CD4-positive, alpha-beta T cell treated with Interleukin-21 for 1 hour (primary cell): Measurements from ENCODE around the gene CRTC1.
"Not testable (repeated sequence)": the region's sequence is repeated elsewhere in the genome, so short reads cannot be mapped to it uniquely, and the experiment has no call there.

Source experiments
- DNase-seq: peaks from one replicate; pipeline ENCODE4 v3.0.0-alpha.2; 2020

The CRTC1 gene

DNA sequence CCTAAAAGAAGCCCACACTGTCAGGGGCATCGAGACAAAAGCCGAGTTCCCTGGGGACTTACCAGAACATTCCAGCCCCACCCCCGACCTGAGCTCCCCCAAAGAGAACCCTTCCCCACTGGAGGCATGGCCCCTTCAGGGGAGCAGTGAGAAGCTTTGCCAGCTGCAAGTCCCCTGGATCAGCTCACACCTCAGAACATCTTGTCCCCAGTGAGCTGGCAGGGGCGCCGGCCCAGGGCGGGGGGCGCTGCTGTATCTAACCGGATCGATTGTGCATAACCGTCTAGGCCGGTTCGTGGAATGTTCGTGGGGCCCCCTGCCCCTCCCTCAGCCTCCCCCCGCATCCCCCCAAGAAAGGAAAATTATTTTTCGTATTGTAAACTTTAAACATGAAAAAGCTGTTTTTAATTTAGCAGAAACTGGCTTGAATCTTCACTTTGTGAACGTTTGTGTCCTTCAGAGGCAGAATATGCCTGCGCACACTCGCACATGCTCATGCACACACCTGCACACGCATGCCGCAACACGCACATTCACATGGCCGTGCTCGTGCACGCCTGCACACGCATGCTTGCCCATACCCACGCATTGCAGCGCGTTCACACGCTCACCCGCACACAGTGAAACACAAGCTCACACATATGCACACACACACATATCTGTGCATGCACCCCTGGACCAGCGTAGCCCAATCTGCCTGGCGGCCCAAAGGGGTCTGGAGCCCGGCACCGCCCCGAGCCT lies 12.0 kb upstream of the CRTC1 start:
- no peak for DNase-seq

DNA sequence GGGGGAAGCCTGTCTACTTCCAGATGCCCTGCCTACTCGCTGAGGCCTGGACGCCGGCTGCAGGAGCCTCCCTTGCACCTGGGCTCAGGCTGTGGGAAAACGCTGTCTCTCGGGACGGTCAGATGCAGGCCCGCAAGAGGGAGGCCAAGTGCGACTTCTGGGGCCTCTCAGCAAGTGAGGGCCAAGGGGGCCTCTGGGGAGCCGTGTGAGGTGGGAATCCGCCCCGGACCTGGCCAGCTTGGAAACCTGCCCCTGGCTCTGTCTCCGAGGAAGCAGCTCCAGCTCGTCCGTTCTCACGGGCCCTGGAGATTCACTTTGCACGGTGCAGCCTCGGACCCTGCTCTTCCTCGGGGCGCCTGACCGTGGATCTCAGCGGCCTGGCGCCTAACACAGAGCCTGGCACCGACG lies 11.4 kb upstream of the CRTC1 start:
- DNase-seq, result no peak

DNA sequence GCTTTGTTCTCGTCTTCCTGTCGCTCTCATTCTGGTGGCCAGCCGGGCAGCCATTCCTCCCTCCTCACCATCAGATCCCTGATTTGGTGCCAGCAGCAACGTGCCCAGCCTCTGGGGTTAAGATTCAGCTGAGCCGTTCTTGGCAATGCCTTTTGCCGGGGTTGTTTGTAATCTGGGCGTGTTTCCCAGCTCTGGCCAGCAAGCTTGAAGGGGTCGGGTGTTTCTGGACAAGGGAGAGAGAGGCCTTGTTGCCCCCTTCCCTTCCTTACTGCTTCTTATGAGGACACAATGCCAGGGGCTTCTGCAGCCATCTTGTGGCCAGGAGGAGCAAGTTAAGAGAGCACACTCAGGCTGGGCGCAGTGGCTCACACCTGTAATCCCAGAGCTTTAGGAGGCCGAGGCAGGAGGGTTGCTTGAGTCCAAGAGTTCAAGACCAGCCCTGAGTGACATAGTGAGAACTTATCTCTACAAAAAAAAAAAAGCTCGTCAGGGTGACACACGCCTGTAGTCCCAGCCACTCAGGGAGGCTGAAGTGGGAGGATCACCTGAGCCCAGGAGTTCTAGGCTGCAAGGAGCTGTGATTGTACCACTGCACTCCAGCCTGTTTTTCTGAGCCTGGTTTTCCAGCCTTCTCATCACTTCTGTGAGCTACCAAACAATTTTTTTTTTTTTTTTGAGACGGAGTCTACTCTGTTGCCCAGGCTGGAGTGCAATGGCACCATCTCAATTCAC lies 10.7 kb upstream of the CRTC1 start:
- no peak for DNase-seq

DNA sequence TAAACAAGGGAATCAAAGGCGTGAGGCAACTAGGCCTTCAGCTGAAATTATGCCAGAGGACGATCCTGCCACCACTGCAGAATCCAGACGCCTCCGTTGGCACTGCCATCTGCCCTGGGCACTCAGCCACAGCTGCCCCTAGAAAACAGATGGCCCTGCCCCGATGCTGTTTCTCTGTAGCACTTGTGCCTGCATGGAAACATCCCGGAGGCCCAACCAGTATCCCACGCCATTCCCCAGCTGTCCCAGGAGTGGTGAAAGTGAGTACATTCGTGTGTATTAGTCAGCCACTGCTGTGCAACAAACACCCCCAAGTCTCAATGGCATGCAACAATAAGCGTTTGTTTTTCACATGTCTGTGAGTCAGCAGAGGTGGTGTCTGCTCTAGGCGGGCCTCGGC lies 8.9 kb upstream of the CRTC1 start:
- DNase-seq, result no peak

DNA sequence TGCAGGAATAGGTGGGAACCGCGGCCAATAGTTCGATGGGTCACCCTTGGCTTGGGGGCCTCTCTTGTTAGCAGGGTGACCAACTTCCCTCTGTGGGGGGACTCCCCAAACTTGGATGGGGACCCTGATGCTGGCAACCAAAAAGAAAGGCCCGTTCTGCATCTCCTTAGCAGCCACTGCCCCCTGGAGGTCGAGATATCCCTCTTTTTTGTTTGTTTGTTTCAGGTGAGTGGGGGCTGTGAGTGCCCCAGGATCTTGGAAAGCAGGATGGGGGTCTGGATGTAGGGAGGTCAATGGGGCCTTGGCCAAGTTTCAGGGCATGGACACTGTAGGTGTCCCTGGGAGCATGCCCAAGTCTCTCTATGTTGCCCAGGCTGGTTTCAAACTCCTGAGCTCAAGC lies 7.7 kb upstream of the CRTC1 start:
- DNase-seq, result peak; percentile 10

DNA sequence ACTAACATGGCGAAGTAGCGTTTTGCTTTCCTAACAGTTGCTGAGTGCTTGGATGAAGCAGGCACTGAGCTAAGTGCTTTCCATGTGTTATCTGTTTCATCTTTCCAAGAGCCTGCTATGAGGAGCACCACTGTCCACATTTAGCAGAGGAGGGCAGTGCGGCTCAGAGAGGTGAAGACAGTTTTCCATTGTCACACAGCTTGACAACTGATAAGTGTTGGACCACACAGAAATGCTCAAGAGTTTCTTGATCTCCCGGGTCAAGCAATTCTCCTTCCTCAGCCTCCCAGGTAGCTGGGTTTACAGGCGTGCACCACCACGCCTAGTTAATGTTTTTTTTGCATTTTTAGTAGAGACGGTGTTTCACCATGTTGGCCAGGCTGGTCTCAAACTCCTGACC lies 6.8 kb upstream of the CRTC1 start:
- DNase-seq, result no peak

DNA sequence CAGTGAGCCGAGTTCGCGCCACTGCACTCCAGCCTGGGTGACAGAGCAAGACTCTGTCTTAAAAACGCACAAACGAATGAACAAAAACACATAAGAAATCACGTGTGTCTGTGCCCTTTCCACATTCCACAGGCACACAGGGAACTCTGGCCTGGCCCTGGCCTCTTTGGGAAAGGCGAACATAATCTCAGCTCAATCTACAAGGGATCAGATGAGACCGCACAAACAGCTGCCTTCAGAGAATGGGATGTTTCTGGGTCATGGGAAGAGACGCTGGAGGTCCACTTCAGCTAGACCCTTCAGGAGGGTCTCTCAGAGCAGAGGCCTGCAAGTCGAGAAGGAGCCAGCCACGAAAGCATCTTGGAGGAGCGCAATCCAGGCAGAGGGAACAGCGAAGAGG lies 6.3 kb upstream of the CRTC1 start:
- DNase-seq, result no peak

DNA sequence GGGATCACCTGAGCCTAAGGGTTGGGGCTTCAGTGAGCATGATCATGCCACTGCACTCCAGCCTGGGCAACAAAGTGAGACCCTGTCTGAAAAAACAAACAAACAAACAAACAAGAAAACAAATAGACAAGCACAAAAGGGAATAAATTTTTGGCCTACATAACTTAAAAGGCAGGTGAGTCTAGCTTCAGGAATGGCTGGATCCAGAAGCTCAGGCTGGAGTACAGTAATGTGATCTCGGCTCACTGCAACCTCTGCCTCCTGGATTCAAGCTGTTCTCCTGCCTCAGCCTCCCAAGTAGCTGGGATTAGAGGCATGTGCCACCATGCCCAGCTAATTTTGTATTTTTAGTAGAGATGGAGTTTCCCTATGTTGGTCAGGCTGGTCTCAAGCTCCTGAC lies 3.3 kb upstream of the CRTC1 start:
- not testable (repeated sequence) for DNase-seq

DNA sequence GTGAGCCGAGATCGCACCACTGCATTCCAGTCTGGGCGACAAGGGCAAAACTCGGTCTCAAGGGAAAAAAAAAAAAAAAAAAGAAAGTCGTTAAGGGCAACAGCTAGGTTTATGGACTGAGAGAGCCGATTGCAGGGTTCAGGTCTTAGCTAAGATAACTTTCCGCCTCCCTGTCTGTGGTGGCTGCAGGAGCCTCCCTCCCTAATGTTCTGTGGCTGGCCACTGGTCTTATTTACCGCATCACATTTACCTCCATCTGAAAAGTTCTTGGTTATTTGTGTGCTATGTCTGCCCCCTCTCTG lies 722 bp upstream of the CRTC1 start:
- no peak for DNase-seq

DNA sequence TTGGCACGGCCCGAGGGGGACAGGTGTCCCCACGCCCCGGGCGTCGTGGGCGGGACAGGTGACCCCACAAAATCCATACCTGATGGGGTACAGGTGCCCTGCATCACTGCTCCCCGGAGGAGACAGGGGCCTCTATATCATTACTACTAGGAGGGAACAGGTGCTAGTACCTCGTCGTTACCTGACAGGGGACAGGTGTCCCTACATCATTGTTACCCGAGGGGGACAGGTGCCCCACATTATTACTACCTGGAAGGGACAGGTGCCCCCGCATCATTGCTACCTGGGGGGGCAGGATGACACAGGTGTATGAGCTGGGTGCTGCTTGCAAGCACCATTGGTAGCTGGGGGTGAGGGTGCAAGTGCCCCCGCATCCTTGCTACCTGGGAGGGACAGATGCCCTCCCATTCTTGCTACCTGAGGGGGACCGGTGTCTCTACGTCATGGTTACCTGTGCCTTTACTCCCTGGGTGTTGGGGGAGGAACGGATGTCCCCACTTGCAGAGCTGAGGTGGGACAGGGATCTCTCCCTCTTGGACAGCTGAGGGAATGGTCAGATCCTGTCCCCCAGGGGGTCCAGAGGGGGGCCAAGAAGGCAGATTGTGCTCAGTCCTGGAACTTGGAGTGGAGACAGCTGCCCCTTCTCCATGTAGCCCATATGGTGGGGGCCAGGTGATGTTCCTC lies 620 bp downstream of the CRTC1 start:
- no peak for DNase-seq

DNA sequence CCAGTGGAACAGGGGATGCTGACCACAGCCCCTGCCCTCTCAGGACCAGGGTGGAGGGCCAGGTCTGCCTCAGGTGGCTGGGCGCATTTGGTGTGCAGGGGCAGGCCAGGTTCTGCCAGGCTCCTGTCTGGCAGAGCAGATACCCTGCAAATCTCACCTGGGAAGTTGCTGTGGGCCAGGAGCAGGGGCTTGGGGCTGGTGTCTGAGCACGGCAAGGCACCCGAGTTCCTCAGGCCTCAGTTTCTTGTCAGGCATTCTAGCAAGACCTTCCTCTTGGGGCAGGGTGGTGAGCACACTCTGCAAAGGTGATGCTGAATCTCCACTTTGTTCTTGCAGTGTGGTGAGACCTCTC lies 1.1 kb downstream of the CRTC1 start:
- DNase-seq, result no peak

DNA sequence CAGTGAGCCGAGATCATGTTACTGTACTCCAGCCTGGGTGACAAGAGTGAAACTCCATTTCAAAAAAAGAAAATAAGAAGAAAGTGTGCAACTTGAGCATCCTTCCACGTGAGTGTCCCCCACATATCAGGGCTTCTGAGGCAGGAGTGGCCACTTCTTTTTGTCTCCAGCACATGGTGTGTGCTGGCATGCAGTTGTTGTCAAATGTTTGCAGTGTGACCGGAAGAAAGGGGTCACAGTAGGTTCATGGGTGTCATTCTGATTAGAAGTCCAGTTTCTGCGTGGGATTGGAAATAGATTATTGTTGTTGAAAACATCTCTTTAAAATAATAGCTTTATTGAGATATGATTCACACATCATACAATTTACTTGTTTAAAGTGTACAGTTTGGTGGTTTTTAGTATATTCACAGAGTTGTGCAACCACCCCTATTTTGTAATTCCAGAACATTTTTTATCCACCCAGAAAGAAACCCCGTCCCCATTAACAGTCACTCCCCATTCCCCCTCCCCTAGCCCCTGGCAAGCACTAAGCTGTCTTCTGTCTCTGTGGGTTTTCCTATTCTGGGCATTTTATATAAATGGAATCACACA lies 2.2 kb downstream of the CRTC1 start:
- DNase-seq, result no peak

DNA sequence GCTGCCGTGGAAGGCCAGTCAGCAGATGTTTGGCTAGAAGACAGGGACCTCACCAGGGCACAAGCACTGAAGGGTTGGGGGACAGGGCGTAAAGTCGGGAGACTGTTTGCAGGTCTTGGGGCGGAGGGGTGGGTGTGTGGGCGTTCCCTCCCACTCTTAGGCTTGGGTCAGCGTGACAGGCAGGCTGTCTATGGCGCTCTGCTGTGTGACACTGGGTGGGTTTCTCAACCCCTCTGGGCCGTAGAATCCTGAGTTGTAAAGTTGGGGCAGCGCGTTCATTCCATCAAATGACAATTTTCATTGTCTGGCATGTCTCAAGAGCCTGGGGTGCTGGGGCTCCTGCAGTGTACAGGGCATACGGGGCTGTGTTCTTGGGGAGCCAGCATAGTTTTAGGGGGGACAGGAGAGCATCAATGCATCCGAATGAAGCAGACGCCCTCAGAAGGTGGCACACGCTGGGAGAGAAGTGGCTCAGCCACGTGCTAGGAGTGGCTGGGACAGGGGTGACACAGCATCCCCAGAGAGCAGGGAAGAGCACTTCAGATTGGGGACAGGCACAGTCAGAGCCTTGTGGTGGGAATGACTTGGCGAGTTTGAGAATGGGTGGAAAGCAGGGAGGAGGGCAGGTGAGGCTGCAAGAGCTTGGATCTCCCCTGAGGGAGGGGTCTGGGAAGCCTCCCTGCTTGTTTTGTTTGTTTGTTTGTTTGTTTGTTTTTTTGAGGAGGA lies 4.4 kb downstream of the CRTC1 start:
- DNase-seq, result no peak

DNA sequence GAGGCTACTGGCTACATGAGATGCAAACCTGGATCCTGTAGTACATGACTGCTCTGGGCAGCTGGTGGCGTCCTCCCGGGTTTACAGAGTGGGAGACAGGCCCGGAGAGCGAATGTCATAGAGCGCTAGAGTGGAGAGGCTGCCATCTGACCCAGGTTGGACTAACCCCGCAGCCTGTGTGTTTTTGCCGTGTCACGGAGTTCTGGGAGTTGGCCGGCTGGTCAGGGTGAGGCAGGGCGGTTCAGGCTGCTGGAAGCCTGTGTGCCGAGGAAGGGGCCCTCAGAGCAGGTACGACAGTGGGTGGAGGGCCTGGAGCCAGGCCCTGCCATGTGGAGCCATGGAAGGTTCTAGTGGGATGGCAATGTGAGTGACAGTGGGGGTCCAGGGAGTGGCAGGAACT lies 12.5 kb downstream of the CRTC1 start:
- no peak for DNase-seq

DNA sequence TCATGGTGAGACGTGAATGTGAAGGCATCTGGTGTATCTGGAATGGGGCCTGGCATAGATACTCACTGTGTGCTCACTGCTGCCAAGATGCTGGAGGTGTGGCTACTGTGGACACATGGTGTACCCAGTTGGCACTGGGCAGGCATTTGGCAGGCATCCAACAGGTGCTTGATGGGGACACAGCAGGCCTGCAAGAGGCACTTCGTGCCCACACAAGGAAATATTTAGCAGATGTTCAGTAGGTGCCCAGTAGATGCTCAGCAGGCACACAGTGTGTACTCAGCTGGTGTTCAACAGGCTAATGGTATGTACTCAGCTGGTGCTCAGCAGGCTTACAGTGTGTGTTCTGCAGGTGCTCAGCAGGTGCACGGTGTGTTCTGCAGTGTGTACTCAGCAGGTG lies 14.2 kb downstream of the CRTC1 start:
- DNase-seq, result no peak

DNA sequence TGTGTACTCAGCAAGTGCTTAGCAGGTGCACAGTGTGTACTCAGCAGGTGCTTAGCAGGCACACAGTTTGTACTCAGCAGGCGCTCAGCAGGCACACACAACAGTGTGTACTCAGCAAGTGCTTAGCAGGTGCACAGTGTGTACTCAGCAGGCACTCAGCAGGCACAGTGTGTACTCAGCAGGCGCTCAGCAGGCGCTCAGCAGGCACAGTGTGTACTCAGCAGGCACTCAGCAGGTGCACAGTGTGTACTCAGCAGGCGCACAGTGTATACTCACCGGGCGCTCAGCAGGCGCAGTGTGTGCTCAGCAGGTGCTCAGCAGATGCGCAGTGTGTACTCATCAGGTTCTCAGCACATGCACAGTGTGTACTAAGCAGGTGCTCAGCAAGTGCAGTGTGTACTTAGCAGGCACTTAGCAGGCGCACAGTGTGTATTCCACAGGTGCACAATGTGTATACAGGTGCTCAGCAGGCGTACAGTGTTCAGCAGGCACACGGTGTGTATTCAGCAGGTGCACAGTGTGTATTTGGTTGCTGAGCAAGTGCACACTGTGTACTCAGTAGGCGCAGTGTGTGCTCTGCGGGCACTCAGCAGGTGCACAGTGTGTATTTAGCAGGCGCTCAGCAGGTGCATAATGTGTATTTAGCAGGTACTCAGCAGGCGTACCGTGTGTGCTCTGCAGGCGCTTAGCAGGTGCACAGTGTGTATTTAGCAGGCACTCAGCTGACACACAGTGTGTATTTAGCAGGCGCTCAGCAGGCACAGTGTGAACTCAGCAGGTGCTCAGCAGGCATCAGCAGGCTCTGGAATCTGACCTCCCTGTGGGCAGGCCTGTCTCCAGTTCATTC lies 15.1 kb downstream of the CRTC1 start:
- DNase-seq, result no peak

DNA sequence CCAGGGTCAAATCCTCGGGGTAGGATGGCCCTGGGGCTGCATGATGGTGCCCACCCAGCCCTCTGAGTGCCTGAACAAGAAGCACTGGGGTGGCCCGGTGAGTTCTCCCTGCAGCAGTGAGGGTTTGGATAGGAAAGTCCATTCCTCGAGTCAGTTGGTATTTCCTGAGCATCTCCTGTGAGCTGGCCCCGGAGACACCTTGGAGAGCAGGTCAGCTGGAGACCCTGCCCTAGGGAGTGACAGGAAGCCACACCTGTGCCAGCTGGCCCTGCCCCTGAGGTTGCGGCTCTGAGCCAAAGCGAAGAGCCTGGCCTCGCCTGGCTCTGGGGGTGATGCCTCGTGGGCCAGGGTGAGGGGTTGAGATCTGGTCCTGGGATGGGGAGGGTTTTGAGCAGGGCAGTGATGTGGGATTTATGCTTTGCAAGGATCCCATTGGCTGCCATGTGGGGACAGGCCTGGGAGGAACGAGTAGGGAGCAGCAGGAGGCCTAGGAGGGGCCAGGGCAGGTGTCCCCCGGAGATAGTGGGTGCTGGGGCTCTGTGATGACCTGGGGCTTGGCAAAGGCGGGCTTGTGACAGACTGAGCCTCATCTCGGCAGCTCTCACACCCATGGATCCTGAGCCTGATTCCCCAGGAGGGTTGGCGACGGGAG lies 16.0 kb downstream of the CRTC1 start:
- DNase-seq, result no peak

DNA sequence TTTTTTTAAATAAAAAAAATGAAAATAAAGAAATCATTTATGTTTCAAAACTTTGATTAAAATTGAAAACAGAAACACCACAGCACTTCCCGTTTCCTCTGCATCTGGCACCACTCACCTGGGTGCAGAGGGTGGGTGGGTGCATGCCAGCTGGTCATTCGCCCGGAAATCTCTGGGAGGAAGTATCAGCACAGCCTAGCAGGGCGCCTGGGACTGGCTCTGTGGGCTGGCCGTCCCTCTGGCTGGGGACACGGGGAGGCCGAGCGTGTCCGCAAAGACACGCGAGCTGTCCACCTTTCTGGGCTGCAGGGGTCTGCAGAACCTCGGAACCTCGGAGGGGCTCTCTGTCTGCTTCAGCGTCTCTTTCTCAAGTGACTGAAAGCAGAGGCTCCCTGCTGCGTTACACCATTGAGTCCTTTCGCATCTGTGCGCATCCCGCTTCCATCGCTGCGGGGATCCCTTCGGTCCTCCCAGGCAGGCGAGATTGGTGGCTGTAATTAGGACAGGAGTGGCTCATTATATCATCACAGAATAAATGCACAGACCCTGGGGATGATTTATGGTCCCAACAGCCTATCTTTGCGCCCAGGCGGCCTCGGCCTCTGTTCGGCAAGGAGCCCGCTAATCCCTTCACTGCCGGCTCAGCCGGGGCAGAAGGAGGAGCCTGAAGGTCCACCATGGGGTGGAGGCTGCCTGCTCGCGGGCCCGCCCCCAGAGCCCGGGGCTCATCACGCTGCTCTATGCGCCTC lies 17.2 kb downstream of the CRTC1 start:
- peak; percentile 69 for DNase-seq

DNA sequence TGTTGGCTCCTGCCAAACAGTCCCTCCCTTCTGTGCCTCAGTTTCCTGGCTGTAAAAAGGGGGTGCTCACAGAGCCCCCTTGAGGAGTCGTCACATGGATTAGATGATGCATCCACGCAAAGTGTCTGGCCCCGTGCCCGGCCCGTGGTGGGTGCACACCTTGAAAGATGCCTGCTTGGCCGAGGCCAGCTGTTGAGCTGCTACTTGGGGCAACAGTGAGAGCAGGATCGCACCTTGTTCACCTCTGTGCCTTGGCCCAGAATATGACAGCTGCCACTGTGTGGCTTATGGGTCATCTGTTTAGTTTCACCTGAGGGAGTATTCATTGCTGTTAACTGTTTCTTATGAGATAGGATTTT lies 17.7 kb downstream of the CRTC1 start:
- no peak for DNase-seq

DNA sequence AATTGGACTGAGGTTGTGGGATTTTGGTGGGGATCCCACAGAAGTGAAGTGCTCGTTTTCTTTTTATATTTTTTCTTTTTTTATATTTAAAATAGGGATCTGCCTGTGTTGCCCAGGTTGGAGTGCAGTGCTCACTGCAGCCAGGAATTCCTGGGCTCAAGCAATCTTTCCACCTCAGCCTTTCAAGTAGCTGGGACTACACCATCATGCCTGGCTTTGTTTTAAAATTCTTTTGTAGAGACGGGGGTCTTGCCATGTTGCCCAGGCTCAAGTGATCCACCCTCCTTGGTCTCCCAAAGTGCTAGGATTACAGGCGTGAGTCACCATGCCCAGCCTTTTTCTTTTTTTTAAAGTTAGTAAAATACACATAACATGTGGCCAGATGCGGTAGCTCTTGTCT lies 20.6 kb downstream of the CRTC1 start:
- no peak for DNase-seq

DNA sequence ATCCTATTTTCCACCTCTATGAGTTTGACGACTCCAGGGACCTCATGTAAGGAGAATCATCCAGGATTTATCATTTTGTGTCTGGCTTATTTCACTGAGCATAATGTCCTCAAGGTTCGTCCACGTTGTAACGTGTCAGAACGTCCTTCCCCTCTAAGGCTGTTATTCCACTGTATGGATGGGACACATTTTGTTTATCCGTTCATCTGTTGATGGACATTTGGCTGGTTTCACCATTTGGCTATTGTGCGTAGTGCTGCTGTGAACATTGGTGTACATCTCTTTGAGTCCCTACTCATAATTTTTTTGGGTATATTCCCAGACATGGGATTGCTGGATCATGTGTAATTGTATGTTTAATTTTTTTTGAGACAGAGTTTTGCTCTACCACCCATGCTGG lies 21.5 kb downstream of the CRTC1 start:
- no peak for DNase-seq
